ENCODE results near the gene SDR9C7.
"Not testable (repeated sequence)": the region's sequence is repeated elsewhere in the genome, so short reads cannot be mapped to it uniquely, and the experiment has no call there.

SDR9C7 gene

DNA sequence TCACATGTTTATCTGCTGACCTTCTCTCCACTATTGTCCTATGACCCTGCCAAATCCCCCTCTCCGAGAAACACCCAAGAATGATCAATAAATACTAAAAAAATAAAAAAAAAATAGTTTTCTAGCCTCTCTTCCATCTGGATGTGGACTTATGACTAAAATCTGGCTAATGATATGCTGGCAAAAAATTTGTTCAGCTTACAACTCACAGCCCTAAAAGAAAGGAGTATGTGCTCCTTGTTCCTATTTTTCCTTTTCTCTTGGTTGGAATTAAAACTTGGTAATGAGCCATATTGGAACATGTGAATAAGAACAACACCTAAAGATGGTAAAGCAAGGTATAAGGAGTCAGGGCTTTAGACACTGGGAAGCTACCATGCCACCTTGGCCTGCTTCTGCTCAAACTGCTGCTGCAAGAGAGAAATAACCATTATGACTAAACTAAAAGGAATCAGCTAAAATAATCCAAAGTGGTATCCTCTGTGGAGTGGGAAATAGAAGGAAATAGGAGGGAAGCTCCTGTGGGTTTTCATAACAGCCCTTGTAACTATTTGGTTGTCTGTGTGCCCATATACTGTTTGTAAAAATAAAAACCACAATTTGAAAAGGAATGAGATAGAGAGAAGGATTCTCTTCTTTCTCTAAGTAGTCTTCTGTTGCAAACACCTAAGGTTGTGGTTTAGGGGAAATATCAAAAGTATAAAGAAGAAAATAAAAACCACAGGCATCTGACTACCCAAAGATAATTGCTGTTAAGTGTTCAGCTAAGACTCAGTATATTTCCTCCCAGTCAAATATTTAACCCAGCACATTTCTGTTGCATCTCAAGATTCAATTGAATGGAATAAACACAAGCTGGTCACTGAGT is 53.8 kb downstream of the SDR9C7 start:
- no peak overlapping the region for H3K4me3 ChIP-seq (ENCODE audit: low read depth, low read length, poor library complexity, severe bottlenecking)
- no peaks in the 10 kb centered on the region for H3K4me1 ChIP-seq (ENCODE audit: insufficient read depth, low read length, severe bottlenecking)
- H3K4me2 ChIP-seq (ENCODE audit: low read length) = no peak overlapping the region
- H3K36me3 ChIP-seq (ENCODE audit: insufficient read depth, low read length) = no peaks in the 10 kb centered on the region
- no peak overlapping the region for H2AFZ ChIP-seq (ENCODE audit: low read length)
- no peak overlapping the region for H3K27ac ChIP-seq (ENCODE audit: low read depth, low read length, poor library complexity, severe bottlenecking)
- no peaks in the 10 kb centered on the region for H3K9me3 ChIP-seq (ENCODE audit: low read length)
- H3K9me2 ChIP-seq (ENCODE audit: low read depth, low read length) = no peaks in the 10 kb centered on the region
- TF ChIP-seq EZH2 (IDR thresholded peaks at IDR 0.05; ENCODE audit: borderline replicate concordance, low read length) = no peak
- TF ChIP-seq, protein P1, sequence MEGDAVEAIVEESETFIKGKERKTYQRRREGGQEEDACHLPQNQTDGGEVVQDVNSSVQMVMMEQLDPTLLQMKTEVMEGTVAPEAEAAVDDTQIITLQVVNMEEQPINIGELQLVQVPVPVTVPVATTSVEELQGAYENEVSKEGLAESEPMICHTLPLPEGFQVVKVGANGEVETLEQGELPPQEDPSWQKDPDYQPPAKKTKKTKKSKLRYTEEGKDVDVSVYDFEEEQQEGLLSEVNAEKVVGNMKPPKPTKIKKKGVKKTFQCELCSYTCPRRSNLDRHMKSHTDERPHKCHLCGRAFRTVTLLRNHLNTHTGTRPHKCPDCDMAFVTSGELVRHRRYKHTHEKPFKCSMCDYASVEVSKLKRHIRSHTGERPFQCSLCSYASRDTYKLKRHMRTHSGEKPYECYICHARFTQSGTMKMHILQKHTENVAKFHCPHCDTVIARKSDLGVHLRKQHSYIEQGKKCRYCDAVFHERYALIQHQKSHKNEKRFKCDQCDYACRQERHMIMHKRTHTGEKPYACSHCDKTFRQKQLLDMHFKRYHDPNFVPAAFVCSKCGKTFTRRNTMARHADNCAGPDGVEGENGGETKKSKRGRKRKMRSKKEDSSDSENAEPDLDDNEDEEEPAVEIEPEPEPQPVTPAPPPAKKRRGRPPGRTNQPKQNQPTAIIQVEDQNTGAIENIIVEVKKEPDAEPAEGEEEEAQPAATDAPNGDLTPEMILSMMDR (IDR thresholded peaks at IDR 0.05; ENCODE audit: low read length) = no peak
- no peaks in the 10 kb centered on the region for H3K79me2 ChIP-seq (ENCODE audit: insufficient read depth, low read length)
- no peak overlapping the region for H3K9ac ChIP-seq (ENCODE audit: low read length)
- H3K27me3 ChIP-seq (ENCODE audit: insufficient read depth, low read length) = no peaks in the 10 kb centered on the region
- H3F3A ChIP-seq (ENCODE audit: insufficient read depth, low read length) = no peaks in the 10 kb centered on the region
- no peaks in the 10 kb centered on the region for H4K20me1 ChIP-seq (ENCODE audit: insufficient read depth, low read length)

- not testable (repeated sequence) for H3K4me3 ChIP-seq (ENCODE audit: low read depth, low read length, poor library complexity, severe bottlenecking); H3F3A ChIP-seq (ENCODE audit: insufficient read depth, low read length); H4K20me1 ChIP-seq (ENCODE audit: insufficient read depth, low read length); H3K79me2 ChIP-seq (ENCODE audit: insufficient read depth, low read length); H3K36me3 ChIP-seq (ENCODE audit: insufficient read depth, low read length); H3K9me3 ChIP-seq (ENCODE audit: low read length); H3K4me1 ChIP-seq (ENCODE audit: insufficient read depth, low read length, severe bottlenecking); H3K9ac ChIP-seq (ENCODE audit: low read length); H2AFZ ChIP-seq (ENCODE audit: low read length); H3K27me3 ChIP-seq (ENCODE audit: insufficient read depth, low read length); H3K4me2 ChIP-seq (ENCODE audit: low read length); H3K27ac ChIP-seq (ENCODE audit: low read depth, low read length, poor library complexity, severe bottlenecking); H3K9me2 ChIP-seq (ENCODE audit: low read depth, low read length)
Measured at GRCh38 chr12:56879240-56880124, 54.7 kb downstream of the SDR9C7 start.

DNA sequence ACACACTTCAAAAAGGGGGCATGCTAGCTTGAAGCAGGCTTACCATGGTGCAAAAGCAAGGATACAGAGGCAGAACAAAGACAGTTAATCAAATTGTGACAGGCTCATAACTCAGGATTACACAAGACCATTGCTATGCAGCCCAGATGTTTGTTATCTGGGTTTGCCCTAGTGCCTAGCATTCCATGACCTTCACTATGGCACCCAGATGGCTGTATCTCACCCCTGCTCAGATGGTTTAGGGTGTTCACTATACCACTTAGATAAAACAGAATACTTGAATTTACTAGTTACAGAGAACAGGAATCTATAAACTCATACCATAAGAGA is 56.2 kb downstream of the SDR9C7 start:
- Histone ChIP-seq H3K9me3 (ENCODE audit: low read length) (peaks cover 5% of the 10 kb centered on the region), H3K4me1 (ENCODE audit: insufficient read depth, low read length, severe bottlenecking) (no peaks in the 10 kb centered on the region), H3K79me2 (ENCODE audit: insufficient read depth, low read length) (no peaks in the 10 kb centered on the region), H3K27ac (ENCODE audit: low read depth, low read length, poor library complexity, severe bottlenecking) (no peak overlapping the region), H3K27me3 (ENCODE audit: insufficient read depth, low read length) (no peaks in the 10 kb centered on the region), H3K36me3 (ENCODE audit: insufficient read depth, low read length) (no peaks in the 10 kb centered on the region), H3K9me2 (ENCODE audit: low read depth, low read length) (no peaks in the 10 kb centered on the region), H3F3A (ENCODE audit: insufficient read depth, low read length) (no peaks in the 10 kb centered on the region), H3K4me2 (ENCODE audit: low read length) (no peak overlapping the region), H4K20me1 (ENCODE audit: insufficient read depth, low read length) (no peaks in the 10 kb centered on the region), H3K4me3 (ENCODE audit: low read depth, low read length, poor library complexity, severe bottlenecking) (no peak overlapping the region), H3K9ac (ENCODE audit: low read length) (no peak overlapping the region), H2AFZ (ENCODE audit: low read length) (no peak overlapping the region)
- TF ChIP-seq, protein P1 (IDR thresholded peaks at IDR 0.05; ENCODE audit: low read length) = no peak
- TF ChIP-seq EZH2 (IDR thresholded peaks at IDR 0.05; ENCODE audit: borderline replicate concordance, low read length) = no peak

Data from OCI-LY1 (cell line).